Measurements from ENCODE around the gene SLC8A1. TPM values are rescaled to one million over a fixed set of nuclear protein-coding genes. Genes with fewer than 3 reads are reported as not detected.

The SLC8A1 gene
- total and polyA plus RNA-seq, 8 donors, result 0.31 to 105 (median 14.0) TPM

- H3K4me3 ChIP-seq, result no peak overlapping the region
- WGBS, 5 donors, result 81 to 100% (median 98%) methylated on average over 1 of the region's 1 CpG
- peaks cover 0 to 24% (median 9%) of the 10 kb centered on the region in 4 donors for H3K4me1 ChIP-seq
- H3K9me3 ChIP-seq, result no peaks in the 10 kb centered on the region
- DNase-seq, result no peak
- TF ChIP-seq CTCF (IDR thresholded peaks at IDR 0.05), result no peak
- TF ChIP-seq EP300 (IDR thresholded peaks at IDR 0.05), result no peak
- TF ChIP-seq POLR2AphosphoS5 (IDR thresholded peaks at IDR 0.05), result no peak
- TF ChIP-seq POLR2A (IDR thresholded peaks at IDR 0.05), result no peak
- H3K27me3 ChIP-seq, result no peaks in the 10 kb centered on the region
- peak overlapping the region in 1 of 5 donors; percentile 28 for H3K27ac ChIP-seq
- no peaks in the 10 kb centered on the region for H3K36me3 ChIP-seq
- intact Hi-C loops (cut with DNase I; ENCODE audit: low total_unique reads), result no loop called here
Measured at GRCh38 chr2:40129725-40130124, 322.2 kb downstream of the SLC8A1 start.

GRCh38 chr2:40128796-40129195 lies 323.1 kb downstream of the SLC8A1 start:
- intact Hi-C loops (cut with DNase I; ENCODE audit: low total_unique reads), result no loop called here
- Histone ChIP-seq H3K36me3 (no peaks in the 10 kb centered on the region), H3K27me3 (no peaks in the 10 kb centered on the region), H3K4me3 (no peak overlapping the region), H3K4me1 (peaks cover 0 to 27% (median 13%) of the 10 kb centered on the region in 4 donors), H3K9me3 (no peaks in the 10 kb centered on the region), H3K27ac (no peak overlapping the region)
- no peak for DNase-seq
- WGBS, 5 donors, result 80 to 94% (median 84%) methylated on average over 1 of the region's 1 CpG
- TF ChIP-seq POLR2A (IDR thresholded peaks at IDR 0.05) (no peak), EP300 (IDR thresholded peaks at IDR 0.05) (no peak), POLR2AphosphoS5 (IDR thresholded peaks at IDR 0.05) (no peak), CTCF (IDR thresholded peaks at IDR 0.05) (no peak)

GRCh38 chr2:40127890-40128557 lies 323.9 kb downstream of the SLC8A1 start:
- TF ChIP-seq POLR2A (IDR thresholded peaks at IDR 0.05) (no peak), POLR2AphosphoS5 (IDR thresholded peaks at IDR 0.05) (no peak), EP300 (IDR thresholded peaks at IDR 0.05) (no peak), CTCF (IDR thresholded peaks at IDR 0.05) (no peak)
- H3K27me3 ChIP-seq, result no peaks in the 10 kb centered on the region
- peak in 1 of 2 donors; percentile 46 for DNase-seq
- intact Hi-C loops (cut with DNase I; ENCODE audit: low total_unique reads), result no loop called here
- H3K9me3 ChIP-seq, result no peaks in the 10 kb centered on the region
- WGBS, 5 donors, result 69 to 89% (median 84%) methylated on average over 5 of the region's 5 CpGs
- H3K4me1 ChIP-seq, result peaks cover 0 to 35% (median 18%) of the 10 kb centered on the region in 4 donors
- no peak overlapping the region for H3K27ac ChIP-seq
- H3K36me3 ChIP-seq, result no peaks in the 10 kb centered on the region
- no peak overlapping the region for H3K4me3 ChIP-seq

- H3K9me3 ChIP-seq, result no peaks in the 10 kb centered on the region
- no peaks in the 10 kb centered on the region for H3K27me3 ChIP-seq
- WGBS, 5 donors, result 54 to 82% (median 61%) methylated on average over 3 of the region's 3 CpGs
- H3K27ac ChIP-seq, result no peak overlapping the region
- H3K4me1 ChIP-seq, result peaks cover 0 to 39% (median 22%) of the 10 kb centered on the region in 4 donors
- no peaks in the 10 kb centered on the region for H3K36me3 ChIP-seq
- H3K4me3 ChIP-seq, result no peak overlapping the region
- intact Hi-C loops (cut with DNase I; ENCODE audit: low total_unique reads), result no loop called here
- TF ChIP-seq EP300 (IDR thresholded peaks at IDR 0.05) (no peak), POLR2AphosphoS5 (IDR thresholded peaks at IDR 0.05) (no peak), POLR2A (IDR thresholded peaks at IDR 0.05) (no peak), CTCF (IDR thresholded peaks at IDR 0.05) (no peak)
- DNase-seq, result no peak
Measured at GRCh38 chr2:40127146-40127545, 324.7 kb downstream of the SLC8A1 start.
